Mesothelial cell of epicardium (in vitro differentiated cells): ENCODE measurements around the gene LAMB1. TPM values are rescaled to one million over a fixed set of nuclear protein-coding genes. Genes with fewer than 3 reads are reported as not detected.

Experiments
- DNase-seq, 2 experiments: peaks; one replicate each; pipeline ENCODE4 v3.0.0; 2021; ENCODE audit warnings: low spot score in 2 of 2; ENCODE audit not compliant: unreplicated experiment in 2 of 2
- H3K27ac Mint-ChIP-seq: 2 replicates; pipeline ENCODE4 v1.8.0; 2021; ENCODE audit warnings: mixed read lengths
- H3K27me3 Mint-ChIP-seq: 2 replicates; pipeline ENCODE4 v1.8.0; 2021; ENCODE audit warnings: low read depth, mixed read lengths
- H3K36me3 Mint-ChIP-seq: 2 replicates; pipeline ENCODE4 v1.8.0; 2021; ENCODE audit warnings: mixed read lengths
- H3K4me1 Mint-ChIP-seq: 2 replicates; pipeline ENCODE4 v1.8.0; 2021; ENCODE audit warnings: mixed read lengths
- H3K4me3 Mint-ChIP-seq: 2 replicates; pipeline ENCODE4 v1.8.0; 2021; ENCODE audit warnings: mild to moderate bottlenecking, moderate library complexity, mixed read lengths
- H3K9me3 Mint-ChIP-seq: 2 replicates; pipeline ENCODE4 v1.8.0; 2021; ENCODE audit warnings: mixed read lengths
- CTCF ChIP-seq: fragments of 200-600 bp; sonication (generic); IDR thresholded peaks from one replicate; pipeline ENCODE4 v1.5.0; 2021; ENCODE audit warnings: antibody characterized with exemption; ENCODE audit not compliant: unreplicated experiment
- total RNA-seq: library from RNA; stranded (reverse); gene quantifications from 3 replicates; pipeline ENCODE4 v1.2.1, GENCODE V29; 2021

LAMB1 gene
- 556 to 593 TPM (median 584 TPM) in 3 replicates for total RNA-seq

- Mint-ChIP-seq H3K27me3 (no peaks in the 10 kb centered on the region), H3K4me3 (peak within 1 kb of the TSS; percentile 85), H3K36me3 (peaks cover under 1% of the 10 kb centered on the region), H3K27ac (peak within 1 kb of the TSS; percentile 95), H3K4me1 (peaks cover 59% of the 10 kb centered on the region), H3K9me3 (no peaks in the 10 kb centered on the region)
- no peak for TF ChIP-seq CTCF
- DNase-seq, result peak; percentile 63 to 80
Observed at GRCh38 chr7:108002726-108003598, at the start of gene LAMB1. Gene LAMB1, minus strand, starts transcription at chr7:108003161. Its CDS starts 276 bp downstream, at chr7:108002885.

- Mint-ChIP-seq H3K36me3 (no peaks in the 10 kb centered on the region), H3K27ac (peak overlapping the region; percentile 72), H3K4me3 (no peak overlapping the region), H3K9me3 (no peaks in the 10 kb centered on the region), H3K27me3 (no peaks in the 10 kb centered on the region), H3K4me1 (peaks cover 56% of the 10 kb centered on the region)
- no peak for TF ChIP-seq CTCF
- DNase-seq, result no peak
Observed at GRCh38 chr7:108051454-108051853, 48.5 kb upstream of the LAMB1 start.

- no peak overlapping the region for H3K4me3 Mint-ChIP-seq
- peaks cover 52% of the 10 kb centered on the region for H3K4me1 Mint-ChIP-seq
- no peak overlapping the region for H3K27ac Mint-ChIP-seq
- DNase-seq, result no peak
- H3K9me3 Mint-ChIP-seq, result no peaks in the 10 kb centered on the region
- TF ChIP-seq CTCF, result no peak
- H3K27me3 Mint-ChIP-seq, result no peaks in the 10 kb centered on the region
- H3K36me3 Mint-ChIP-seq, result no peaks in the 10 kb centered on the region
Observed at GRCh38 chr7:108049962-108050361, 47.0 kb upstream of the LAMB1 start.

GRCh38 chr7:108048422-108048821 lies 45.5 kb upstream of the LAMB1 start:
- H3K4me3 Mint-ChIP-seq, result no peak overlapping the region
- H3K9me3 Mint-ChIP-seq, result no peaks in the 10 kb centered on the region
- H3K27me3 Mint-ChIP-seq, result no peaks in the 10 kb centered on the region
- DNase-seq, result no peak
- H3K36me3 Mint-ChIP-seq, result no peaks in the 10 kb centered on the region
- H3K4me1 Mint-ChIP-seq, result peaks cover 56% of the 10 kb centered on the region
- H3K27ac Mint-ChIP-seq, result no peak overlapping the region
- TF ChIP-seq CTCF, result no peak

GRCh38 chr7:108046952-108047506 lies 44.1 kb upstream of the LAMB1 start:
- no peaks in the 10 kb centered on the region for H3K27me3 Mint-ChIP-seq
- H3K4me1 Mint-ChIP-seq, result peaks cover 45% of the 10 kb centered on the region
- TF ChIP-seq CTCF, result no peak
- H3K36me3 Mint-ChIP-seq, result no peaks in the 10 kb centered on the region
- H3K9me3 Mint-ChIP-seq, result no peaks in the 10 kb centered on the region
- no peak for DNase-seq
- H3K27ac Mint-ChIP-seq, result peak overlapping the region; percentile 60
- H3K4me3 Mint-ChIP-seq, result no peak overlapping the region
